GM13976 (cell line): ENCODE data around the gene NT5DC2.

Source experiments
- DNase-seq: peaks from one replicate; pipeline ENCODE4 v3.0.0; 2012; ENCODE audit warnings: low spot score
- in situ Hi-C: fragments of 300-500 bp; cut with MboI; formaldehyde crosslinking; loops from one replicate; pipeline ENCODE4 v1.12.0; 2022; ENCODE audit warnings: low sequenced_read_pairs, mixed read lengths, inconsistent platforms; ENCODE audit not compliant: unreplicated experiment
- TF ChIP-seq, protein P1 (sequence below): IDR thresholded peaks from 2 replicates; pipeline ENCODE4 v1.5.1; 2012; ENCODE audit warnings: borderline replicate concordance, mild to moderate bottlenecking; ENCODE audit not compliant: insufficient read depth; ENCODE audit errors: extremely low read depth, missing control alignments, control extremely low read depth

The NT5DC2 gene

DNA sequence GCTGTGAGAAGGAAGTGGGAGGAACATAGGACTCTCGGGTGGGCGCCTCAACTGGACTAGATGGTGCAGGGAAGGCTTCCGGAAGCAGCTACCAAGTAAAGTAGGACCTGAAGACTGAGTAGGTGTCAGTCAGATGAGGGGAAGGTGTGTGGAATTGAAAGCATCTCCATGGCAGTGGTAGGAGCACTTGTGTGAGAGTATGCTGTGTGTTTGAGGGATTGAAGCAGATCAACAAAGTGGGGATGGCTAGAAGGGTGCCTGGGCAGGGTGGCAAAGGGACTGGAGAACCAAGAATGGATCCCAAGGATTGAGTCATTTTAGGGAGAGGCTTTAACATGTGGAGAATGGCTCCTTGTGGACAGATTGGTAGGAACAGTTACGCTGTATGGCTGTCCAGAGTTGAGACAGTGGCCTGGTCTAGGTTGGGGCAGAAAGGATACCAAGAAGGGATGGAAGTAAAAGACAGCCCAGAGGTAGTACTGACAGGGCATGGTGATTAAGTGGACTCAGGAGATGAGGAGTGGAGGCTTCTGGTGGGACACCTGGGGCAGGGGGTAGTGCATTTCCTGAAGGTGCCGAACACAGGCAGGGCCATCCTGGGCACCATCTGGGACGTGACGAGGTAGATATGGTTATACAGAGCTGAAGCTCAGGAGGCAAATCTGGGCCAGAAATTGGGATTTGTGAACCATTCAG lies 4.2 kb upstream of the NT5DC2 start:
- in situ Hi-C loops = no loop called here
- no peak for DNase-seq
- TF ChIP-seq, protein P1, sequence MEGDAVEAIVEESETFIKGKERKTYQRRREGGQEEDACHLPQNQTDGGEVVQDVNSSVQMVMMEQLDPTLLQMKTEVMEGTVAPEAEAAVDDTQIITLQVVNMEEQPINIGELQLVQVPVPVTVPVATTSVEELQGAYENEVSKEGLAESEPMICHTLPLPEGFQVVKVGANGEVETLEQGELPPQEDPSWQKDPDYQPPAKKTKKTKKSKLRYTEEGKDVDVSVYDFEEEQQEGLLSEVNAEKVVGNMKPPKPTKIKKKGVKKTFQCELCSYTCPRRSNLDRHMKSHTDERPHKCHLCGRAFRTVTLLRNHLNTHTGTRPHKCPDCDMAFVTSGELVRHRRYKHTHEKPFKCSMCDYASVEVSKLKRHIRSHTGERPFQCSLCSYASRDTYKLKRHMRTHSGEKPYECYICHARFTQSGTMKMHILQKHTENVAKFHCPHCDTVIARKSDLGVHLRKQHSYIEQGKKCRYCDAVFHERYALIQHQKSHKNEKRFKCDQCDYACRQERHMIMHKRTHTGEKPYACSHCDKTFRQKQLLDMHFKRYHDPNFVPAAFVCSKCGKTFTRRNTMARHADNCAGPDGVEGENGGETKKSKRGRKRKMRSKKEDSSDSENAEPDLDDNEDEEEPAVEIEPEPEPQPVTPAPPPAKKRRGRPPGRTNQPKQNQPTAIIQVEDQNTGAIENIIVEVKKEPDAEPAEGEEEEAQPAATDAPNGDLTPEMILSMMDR = no peak

DNA sequence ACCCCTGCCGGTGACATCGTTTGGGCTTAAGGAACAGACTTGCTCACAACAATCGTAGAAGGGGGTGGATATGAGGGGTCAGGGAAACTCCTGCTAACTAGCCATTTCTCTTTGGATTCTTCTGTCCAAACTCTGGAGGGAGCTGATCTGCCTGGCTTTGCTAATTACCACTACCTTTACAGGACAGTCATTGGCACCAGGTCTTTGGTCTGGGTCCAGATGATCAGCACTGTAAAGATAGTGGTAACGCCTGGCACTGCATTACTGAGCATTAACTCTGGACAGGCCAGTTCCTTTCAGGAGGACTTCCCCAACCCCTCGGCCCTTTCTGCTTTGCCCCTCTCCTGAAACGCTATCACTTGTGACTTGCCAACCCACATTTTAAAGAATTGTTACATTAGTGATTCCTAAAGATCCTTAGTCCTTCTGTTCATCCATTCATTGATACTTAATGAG lies 3.5 kb upstream of the NT5DC2 start:
- in situ Hi-C loops = no loop called here
- no peak for DNase-seq
- TF ChIP-seq, protein P1 = no peak

DNA sequence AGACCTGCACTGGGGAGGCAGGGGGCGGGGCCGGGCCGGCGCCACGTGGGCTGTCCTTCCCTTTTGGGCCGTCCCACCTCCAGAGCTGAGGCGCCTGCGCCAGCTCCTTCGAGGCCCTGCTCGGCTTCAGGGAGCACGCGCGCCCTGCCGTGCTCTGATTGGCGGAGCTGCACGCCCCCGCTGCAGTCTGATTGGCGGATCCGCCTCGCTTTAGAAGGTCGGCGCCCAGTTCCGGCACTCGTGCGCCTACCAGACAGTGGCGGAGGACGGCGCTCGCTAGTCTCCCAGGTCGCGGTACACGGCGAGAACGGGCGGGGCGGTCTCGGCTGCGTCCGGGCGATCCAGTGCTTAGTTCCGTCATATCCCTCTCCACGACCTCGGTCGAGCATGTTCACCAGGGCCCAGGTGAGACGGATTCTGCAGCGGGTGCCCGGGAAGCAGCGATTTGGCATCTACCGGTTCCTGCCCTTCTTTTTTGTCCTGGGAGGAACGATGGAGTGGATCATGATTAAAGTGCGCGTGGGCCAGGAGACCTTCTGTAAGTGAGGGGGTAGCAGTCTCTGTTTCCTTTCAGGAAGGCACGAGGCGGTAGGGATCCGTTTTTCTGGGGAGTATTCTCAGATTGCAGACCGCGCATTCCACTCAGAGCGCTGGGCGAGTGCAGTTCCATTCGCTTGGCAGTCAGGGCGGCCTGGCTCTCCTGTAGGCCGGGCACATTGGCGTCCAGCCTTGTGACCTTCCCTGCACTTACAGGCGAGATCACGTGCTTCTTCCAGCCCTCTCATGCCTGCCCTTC lies 2.9 kb upstream of the NT5DC2 start, which contains the start of gene UQCC5:
UQCC5 (plus strand) TSS at position 237 of the 796 bp plus-strand sequence; CDS start at position 388, 151 bp downstream.
- in situ Hi-C loops = no loop called here
- TF ChIP-seq, protein P1 = peak; percentile 3
- DNase-seq = peak; percentile 98

DNA sequence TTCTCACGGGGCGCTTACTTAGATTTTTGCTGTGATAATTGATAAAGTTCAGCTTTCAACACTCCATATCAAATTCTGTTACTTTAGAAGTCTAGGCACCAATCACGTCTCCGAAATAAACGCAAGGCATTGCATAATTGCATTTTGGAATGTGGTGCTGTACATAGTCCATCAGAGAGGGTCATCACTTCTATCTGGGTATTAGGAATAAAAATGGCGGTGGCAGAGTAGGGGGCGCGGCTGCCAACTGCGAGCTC lies 2.4 kb upstream of the NT5DC2 start:
- no peak for DNase-seq
- in situ Hi-C loops = no loop called here
- TF ChIP-seq, protein P1 = no peak

DNA sequence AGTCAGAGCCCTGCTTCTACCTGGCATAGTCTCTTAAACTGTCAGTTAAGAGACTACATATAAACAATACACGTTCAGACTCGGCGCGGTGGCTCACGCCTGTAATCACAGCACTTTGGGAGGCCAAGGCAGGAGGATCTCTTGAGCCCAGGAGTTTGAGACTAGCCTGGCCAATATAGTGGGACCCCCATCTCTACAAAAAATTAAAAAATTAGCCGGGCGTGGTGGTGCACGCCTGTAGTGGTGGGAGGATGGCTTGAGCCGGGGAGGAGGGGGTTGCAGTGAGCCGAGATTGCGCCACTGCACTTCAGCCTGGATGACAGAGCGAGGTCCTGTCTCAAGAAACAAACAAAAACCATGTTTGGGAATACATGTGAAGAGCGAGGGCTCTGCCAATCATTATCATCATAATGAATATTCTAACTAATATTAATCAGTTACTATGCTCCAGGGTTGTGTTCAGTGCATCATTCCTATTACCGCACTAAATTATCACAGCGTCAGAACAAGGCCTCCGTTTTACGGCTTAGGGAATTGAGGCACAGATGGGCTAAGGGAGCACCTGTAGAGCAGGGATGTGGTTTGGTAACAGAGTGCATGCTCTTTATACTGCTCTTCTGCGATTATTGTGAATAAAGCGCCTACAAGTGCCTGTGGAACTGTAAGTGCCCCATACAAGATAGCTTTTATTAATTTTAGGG lies 1.9 kb upstream of the NT5DC2 start:
- TF ChIP-seq, protein P1 = no peak
- DNase-seq = no peak
- in situ Hi-C loops = no loop called here

DNA sequence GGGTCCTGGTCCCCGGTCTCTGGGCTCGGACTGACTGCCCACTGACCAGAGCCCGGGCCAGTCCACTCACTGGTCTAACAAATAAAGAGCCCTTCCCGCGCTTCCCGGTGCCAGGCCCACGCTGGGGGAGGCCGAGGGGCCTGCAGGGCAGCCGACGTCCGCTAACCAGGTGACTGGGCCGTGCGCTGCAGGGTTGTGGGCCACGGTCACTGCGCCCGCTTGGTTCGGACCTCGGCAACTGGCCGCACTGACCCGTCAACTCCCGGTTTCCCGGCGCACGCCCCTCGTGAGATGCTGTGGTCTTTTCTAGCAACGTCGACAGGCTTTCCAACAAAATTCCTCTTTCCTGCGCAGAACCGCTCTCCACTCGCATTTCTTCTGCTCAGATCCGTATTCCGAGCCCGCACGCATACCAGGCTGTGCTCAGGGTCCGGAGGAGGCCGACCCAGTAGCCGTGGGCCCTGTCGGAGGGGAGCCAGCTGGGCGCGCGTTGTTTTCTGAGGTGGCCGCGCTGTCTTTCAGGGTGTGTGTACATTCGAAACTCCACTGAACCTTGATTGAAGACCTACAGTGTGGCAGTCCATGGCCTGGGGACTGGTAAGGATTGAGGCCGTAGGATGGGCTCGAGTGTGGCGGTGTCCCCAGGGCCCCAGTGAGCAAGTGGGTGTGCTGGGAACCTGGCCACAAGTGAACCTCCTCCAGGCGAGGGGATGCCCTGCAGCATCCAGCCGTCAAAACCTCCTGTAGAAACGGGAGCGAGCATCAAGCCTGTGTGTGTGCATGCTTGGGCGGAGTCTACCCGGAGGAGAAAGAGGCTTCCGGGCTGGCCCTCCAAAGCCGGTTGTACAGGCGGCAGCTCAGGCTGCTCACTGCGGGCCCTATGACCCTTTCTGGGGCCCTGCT lies 875 bp upstream of the NT5DC2 start:
- in situ Hi-C loops = no loop called here
- TF ChIP-seq, protein P1 = no peak
- DNase-seq = no peak
